T-helper 1 cell (primary cell): ENCODE measurements around the gene LDB2.
"Not testable (repeated sequence)": the region's sequence is repeated elsewhere in the genome, so short reads cannot be mapped to it uniquely, and the experiment has no call there.

Source experiments
- DNase-seq, 5 donors: peaks; one replicate each; pipeline ENCODE4 v3.0.0-alpha.2; 2012 to 2020

The LDB2 gene

DNA sequence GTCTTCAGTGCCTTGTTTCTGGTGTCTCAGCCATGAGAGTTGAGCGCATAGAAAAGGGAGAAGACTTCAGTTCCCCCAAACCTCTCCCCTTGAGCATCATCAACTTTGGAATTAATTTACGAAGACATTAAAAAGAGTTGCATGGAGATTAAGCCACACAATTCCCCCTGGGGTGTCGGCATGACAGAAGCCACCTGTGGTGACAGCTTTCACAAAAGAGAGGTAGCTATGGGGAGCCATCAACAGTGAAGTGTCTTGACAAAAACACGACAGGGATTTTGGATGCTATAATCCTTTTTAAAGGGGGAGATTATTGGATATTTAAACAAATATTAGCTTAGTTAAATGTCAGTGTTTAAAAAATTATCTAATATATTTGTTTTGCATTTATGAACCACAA is 307.6 kb downstream of the LDB2 start:
- no peak for DNase-seq

DNA sequence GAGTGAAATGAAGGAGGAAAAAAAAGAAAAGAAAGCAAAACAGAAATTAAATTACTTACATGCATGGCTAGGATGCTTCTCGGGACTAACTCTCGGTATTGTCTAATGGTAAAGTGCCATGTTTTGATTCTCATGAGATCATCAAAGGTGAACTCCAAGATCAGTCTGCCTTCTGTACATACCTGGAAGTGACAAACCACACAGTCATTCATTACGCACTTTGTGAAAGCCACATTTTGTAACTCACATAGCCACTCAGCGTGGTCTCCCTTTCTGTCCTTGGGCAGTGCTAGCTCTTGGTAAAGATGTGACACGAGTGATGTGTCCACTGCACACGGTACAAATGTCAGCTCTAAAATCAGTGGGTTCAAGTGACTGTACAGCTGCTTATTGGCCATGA is 309.8 kb downstream of the LDB2 start:
- no peak for DNase-seq

DNA sequence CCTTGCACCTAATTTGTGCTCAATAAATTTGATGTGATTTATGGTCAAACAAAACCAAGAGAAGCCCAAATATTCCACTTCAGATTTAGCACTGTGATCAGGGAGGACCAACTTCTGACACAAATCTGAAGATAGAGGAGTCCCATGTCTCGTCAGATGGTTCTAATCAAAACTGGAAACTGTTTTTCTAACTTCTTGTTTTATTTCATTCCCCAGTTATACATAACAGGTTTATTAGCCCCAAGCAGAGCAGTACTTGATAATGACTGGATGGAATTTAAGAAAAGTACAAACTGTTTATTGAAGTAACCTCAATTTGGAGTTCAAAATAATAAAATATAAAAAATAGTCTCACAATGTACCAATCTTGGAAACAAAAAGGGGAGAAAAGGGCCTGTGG is 310.3 kb downstream of the LDB2 start:
- DNase-seq, result no peak

DNA sequence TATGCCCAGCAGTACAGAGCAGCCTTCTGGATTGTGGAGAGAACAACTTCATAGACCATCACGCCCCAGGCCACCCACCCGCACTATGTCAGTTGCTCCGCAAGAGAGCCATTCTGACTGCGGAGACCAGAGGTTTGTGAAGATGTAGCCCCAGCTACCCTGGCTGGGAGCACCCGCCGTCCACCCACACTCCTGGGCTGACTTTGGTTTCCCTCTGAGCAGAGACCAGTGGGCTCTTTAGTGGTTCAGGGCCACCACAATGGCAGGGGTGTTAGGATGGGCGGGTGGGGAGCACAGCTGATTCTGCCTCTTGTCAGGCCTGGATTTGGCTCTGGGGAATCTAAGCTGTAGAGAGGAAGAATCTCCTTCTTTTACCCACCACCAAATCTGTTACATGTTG is 313.4 kb downstream of the LDB2 start:
- DNase-seq, result no peak

DNA sequence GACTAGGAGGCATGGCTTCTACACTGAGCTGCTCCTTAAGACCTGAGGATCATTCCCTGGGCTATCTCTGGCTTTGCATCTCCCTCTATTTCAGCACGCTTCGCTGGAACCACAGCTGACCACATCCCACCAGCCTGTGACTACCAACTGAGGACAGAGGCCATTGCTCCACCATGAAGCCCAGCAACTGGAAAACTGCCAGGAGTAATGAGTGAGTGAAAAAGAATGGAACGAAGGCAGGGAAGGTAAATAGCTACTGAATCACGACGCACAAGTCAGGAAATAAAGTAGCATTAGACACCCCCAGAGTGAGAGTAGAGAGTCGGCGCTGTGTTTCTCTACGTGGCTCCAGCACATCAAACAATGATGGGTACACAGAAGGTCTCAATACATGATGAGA is 314.7 kb downstream of the LDB2 start:
- no peak for DNase-seq

DNA sequence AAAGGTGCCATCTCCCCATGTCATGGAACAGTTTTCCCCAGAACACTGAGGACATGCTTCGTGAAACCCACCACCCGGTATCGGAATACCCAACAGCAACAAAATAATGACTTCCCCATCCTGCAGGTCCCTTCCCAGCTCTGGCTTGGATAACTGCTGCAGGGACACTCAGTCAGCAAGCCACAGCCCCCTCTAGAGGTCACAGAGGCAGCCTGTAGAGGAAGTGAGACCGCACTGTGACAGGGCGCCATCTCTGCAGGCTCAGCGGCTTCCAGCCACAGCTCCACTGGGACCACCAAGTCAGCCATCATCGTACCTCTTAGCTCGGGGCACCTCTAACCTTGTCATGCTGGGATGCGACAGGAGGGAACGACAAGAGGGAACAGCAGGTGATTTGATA is 315.9 kb downstream of the LDB2 start:
- no peak for DNase-seq

DNA sequence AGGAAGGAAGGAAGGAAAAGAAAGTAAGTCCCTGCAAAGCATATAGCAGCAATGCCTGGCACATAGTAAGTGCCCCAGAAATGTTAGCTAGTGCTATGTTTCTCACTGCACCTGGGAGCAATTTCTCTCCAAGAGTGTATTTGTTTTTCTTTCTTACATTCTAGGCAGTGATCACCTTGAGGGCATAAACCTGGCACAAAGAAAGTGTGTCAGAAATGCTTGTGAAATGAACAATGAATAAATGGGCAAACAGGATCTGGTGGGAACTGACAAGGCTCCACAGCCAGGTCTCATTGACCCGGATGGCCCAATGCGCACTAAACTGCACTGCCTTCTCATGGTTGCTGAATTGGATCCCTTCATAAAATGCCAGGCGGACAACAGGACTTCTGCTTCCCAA is 316.4 kb downstream of the LDB2 start:
- no peak for DNase-seq

DNA sequence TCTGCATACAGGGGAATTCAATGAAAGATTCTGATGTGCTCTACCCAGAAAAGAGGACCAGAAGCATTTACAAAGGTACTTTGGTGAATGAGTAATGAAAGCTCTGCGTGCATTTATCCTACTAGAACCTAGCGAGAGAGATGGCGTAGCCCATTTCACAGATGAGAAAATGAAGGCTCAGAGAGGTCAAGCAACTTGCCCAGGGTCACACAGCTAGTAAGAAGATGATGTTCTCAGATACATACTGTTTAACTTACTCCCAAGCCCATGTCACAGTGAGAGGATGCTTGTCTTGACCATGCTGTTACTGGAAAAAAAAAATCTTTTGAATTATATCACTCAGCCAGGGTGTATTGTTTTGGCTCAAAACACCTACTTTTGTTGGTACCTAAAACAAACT is 317.3 kb downstream of the LDB2 start:
- DNase-seq, result no peak

DNA sequence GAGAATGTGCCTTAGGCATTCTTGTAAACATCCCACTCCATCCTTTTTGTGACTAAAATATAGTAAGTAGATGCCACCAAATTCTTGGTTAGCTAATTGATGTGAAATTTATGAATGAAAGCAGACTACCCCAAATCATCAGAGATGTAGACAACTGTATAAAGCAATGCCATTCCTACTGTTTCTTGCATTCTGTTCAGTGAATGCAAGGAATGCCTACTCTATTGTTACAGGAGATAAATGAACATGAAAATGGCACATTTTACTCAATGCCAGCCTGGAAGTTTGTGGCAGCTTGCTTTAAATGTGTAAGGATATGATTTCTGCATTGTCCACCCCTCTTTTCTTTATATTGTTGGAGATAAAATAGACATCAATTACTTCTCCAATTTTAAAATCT is 317.9 kb downstream of the LDB2 start:
- no peak for DNase-seq

DNA sequence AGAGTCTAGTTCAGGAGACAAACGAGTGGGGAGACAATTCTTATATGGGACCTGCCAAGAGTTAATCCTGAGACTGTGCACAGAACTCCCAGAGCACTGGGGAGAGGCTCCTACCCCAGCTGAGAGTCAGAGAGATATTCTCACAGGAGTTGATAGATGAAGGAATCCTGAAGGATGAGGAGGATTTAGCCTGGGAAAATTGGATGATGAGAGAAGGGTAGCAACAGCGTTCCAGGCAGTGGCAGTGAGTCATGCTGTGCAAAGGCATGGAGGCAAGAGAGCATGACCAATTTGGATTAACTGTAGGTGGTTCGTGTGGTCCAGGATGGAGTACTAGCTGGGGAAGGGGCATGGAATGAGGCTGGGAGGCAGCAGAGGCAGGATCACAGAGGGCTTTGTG is 318.6 kb downstream of the LDB2 start:
- no peak for DNase-seq

DNA sequence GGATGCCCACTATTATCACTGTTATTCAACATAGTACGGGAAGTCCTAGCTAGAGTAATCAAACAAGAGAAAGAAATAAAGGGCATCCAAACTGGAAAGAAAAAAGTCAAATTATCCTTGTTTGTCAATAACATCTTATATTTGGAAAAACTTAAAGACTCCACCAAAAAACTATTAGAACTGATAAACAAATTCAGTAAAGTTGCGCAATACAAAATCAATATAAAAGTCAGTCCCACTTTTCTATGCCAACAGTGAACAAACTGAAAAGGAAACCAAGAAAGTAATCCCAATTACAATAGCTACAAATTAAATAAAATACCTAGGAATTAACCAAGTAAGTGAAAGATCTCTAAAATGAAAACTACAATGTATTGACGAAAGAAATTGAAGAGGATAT is 321.3 kb downstream of the LDB2 start:
- no peak for DNase-seq

DNA sequence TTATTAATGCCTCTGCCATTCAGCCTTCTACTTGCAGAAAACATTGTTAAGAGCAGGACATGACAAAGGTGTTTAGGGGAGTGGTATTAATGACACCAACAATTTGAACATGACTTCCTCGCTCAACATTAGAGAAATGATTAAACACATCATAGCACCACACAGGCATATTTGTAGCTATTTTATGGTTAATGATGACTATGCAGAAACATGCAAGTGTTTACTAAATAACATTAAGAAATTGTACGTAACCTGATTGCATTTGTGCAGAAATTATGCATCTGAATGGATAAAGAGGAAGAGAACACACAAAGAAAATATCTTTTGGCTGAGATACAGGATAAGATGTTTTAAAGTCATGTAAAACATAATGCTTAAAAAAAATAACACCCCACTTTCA is 323.5 kb downstream of the LDB2 start:
- DNase-seq, result no peak

DNA sequence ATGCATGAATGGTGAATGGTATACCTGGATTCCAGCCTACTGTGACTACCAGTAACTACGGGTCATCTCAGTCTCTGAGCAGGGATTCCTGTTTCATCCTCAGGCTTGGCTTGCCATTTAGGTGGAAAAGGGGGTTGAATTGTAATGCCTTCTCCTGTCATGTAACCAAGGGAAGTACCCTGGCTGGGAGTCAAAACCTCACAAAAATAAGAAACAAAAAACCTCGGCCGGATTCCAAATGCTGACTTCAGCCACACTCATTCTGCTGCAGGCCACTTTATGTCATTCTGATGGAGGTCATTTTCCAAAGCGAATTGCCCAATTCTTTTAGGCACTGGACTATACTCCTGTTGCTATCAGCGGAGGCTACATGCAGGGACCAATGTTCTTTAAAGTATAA is 324.7 kb downstream of the LDB2 start:
- no peak for DNase-seq

DNA sequence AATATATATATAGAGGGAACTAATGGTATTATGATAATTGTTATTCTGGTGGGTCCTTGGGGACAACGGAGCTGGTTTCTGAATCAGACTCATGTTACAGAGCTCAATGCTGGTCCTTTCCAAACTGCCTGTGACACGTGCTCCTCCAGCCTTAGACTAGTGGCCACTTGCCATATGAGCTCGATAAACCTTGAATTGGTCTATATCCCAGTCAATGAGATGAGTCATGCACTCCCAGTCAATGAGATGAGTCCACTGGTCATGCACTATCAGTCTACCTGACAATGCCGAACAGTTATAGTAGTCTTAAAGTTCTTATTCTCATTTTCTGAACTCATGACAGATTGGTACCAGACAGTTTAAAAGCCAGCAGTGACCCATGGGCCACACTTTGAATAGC is 325.2 kb downstream of the LDB2 start:
- no peak for DNase-seq

DNA sequence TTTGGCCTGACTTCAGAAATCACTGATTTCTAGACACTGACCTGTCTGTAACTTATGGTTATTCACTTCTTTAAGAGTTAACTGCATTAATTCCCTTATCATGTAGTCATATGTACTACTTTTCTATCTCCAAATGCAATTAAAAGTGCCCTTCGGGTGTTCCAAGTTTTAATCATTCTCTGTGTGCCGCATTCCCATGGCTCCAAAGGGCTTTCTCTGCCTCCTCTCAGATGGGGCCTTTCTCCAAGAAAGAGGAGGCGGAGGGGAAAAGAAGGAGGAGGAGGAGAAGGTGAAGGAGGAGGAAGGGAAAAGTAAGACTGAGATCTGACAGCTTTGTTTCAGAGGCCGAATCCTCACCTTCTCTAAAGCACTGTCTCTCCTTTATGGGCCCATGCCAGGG is 325.8 kb downstream of the LDB2 start:
- DNase-seq, result no peak

DNA sequence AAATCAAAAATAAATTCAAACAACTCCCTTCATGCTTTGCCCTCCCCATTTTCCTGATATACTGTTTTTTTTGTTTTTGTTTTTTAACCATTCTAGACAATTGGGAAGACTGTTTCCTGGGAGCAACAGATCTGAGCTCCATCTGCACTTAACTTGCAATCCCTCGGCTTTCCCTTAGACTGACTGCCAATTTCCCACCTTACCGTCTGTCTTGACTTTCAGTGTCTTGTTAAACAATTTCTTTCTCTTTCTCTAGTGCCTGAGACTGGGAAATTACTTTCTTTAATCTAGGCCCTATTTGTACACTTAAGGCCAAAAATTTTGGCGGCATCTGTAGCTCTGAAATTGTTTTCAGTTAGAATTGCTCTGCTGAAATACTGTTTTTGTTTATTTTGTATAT is 326.3 kb downstream of the LDB2 start:
- DNase-seq, result no peak

DNA sequence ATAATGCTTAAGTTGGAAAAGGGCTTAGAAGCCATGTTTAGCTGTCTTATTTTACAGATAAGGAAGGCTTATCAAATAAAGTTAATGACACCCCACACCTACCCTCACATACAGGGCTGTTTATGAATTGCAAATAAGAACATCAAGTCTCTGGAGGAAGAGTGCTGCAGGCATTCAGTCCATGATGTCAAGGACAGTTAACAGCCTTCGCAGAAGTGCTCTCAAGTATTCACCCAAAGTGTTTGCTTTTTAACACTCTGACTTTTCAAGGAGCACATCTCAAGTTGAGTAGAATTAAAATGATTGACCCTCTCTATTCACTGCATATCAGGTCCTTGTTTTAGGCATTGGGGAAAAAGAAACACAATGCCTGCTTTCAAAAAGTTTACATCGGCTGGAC is 328.7 kb downstream of the LDB2 start:
- DNase-seq, result no peak

DNA sequence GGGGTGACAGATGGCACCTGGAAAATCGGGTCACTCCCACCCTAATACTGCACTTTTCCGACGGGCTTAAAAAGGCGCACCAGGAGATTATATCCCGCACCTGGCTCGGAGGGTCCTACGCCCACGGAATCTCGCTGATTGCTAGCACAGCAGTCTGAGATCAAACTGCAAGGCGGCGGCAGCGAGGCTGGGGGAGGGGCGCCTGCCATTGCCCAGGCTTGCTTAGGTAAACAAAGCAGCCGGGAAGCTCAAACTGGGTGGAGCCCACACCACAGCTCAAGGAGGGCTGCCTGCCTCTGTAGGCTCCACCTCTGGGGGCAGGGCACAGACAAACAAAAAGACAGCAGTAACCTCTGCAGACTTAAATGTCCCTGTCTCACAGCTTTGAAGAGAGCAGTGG is 341.1 kb downstream of the LDB2 start:
- DNase-seq, result not testable (repeated sequence)

DNA sequence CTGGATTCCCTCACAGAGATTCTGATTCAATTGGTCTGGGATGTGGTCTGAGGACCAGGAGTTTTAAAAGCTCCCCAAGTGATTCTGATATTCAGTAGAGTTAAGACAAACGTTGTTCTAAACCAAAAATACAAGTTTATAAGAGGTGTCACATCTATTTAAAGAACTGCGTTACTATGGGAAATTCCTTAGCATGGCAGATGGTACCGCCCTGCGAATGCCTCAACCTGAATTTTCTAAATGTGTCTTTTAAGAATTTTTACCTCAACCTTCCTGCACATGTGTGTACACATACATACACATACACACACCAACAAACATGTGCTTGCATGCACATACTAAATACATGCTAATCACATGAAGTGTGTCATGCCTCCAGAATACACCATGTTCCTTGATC is 343.3 kb downstream of the LDB2 start:
- no peak for DNase-seq

DNA sequence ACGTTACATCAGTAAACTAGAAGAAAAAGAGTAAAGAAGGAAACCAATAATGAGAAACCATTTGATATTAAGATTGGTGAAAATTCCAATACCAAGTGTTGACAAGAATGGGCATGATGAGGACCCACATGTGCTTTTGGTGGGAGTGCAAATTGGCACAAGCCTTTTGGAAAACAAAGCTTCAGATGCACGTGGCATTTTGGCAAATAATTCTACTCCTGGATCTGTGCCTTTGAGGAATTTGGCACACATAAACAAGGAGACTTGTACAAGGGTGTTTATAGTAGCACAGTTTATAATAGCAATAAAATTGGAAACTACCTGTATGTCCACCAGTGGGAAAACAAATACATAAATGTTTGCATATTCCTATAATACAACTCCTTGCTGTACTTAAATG is 347.9 kb downstream of the LDB2 start:
- DNase-seq, result no peak

DNA sequence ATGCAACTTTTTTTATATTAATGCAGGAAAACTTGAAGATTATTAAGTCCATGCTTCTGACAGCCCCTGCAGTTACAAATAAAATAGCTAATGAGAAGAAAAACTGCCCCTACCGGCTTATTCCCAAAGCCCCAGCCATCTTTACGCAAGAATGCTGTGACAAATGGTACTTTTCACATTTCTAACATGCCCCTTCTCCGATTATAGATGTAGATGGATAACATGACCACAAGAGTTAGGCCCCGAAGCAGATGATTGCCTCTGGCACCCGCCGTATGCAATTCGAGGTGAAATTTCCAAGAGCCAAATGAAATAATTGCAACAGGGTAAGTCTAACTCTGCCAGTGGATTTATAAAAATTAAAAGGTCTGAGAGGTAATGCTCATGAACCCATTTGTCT is 352.8 kb downstream of the LDB2 start:
- DNase-seq, result no peak

DNA sequence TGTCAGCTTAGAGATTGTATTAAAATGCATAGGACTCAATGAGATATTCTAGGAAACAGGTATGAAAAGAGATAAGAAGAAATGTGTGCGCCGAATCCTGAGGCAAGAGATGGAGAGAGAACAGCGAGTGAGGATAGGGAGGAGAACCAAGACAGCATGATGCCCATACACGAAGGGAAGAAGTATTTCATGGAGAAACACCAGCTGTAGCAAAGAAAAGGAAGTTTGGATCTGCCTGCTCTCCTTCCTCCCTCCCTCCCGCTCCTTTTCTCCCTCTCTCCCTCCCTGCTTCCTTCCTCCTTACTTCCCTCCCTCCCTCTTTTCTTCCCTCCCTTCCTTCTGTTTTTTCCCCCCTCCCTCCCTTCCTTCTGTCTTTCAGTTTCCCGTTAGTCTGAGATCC is 353.6 kb downstream of the LDB2 start:
- no peak for DNase-seq

DNA sequence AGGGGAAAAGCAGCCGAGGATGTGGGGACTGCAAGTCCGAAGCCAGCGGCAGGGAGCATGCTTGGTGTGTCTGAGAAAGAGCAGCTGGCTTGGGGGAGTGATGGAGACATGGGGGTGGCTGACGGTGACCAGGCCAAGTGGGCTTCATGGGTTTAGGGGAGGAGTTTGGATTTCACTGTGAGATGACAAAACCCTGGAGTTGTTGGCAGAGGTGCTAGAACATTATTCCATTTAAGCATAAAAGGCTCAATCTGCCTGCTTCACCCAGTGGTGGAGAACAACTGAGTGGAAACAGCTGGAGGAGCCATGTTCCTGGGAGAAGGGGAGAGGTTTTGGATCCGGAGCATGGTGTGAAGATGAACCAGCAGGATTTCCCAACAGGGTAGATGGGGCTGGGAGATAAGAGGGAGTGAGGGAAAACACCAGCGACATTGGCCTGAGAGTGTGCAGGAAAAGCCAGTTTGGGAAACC is 354.2 kb downstream of the LDB2 start:
- DNase-seq, result no peak

DNA sequence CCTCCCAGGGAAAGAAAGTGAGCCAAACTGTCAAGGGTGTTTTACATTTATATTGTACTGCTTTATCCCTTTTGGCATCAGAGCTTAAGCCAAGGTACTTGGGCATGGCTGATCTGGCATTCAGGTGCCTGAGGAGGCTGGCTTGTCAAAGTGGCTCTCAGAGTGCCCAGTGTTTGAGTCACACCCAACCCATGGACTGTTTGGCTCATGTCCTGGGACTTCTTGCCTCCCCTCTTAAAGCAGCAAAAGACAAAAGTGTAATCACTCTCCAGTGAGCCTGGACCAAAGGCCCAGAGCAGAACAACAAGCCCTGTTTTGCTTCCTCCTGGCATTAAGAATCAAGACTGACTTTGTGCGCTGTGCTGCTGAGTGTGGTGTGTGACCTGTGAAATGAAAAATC is 360.5 kb downstream of the LDB2 start:
- DNase-seq, result no peak

DNA sequence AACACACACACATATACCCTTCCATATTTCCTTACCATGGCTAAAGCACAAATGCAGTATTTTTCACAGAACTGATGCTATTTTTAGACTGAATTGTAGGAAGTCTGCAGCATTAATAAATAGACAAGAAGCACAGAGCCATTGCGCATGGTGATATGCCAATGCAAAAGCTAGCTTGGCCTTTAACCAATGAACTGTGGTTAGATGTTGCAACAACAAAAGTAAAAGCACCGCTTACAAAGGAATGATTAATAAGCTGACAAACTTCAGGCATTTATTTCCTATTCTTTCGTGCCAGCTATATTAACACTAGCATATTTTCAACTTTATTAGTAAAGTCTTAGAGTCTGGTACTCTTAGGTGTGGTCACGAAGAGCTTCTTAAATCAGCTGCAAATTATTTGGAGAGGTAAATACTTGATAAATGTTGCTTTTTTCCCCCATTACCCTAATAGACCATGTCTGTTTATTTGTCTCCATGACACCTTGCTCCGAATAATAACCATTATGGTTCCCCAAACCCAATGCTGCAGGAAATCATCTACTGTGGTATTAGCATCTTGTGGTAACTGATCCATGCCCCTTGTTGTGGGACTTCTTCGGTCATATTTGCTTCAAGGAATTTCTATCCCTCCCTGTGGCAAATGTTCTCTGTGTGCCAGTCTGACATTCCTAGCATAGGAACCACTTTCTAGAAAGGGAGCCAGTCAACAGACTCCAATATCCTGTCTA is 366.0 kb downstream of the LDB2 start:
- no peak for DNase-seq
